OCI-LY7 (cell line): ENCODE results near the gene CALY. TPM values are rescaled to one million over a fixed set of nuclear protein-coding genes. Genes with fewer than 3 reads are reported as not detected.
A peak's percentile ranks its signal among the peaks of the same experiment; 100 is the strongest.
"Not testable (repeated sequence)": the region's sequence is repeated elsewhere in the genome, so short reads cannot be mapped to it uniquely, and the experiment has no call there.

Experiments used
- BruUV-seq: library from RNA; stranded (reverse); fragments of 400-500 nt; replicated peaks from 2 replicates; lab custom pipeline; 2021; lab: Mats Ljungman, UMichigan
- CTCF ChIA-PET: fragments of 300-600 bp; sonication (Branson Sonifier 250); formaldehyde crosslinking; loops from one replicate; lab custom pipeline; 2022; ENCODE audit warnings: antibody characterized with exemption; ENCODE audit not compliant: unreplicated experiment; lab: Charles Lee
- POLR2A ChIA-PET: fragments of 300-600 bp; sonication (Branson Sonifier 250); formaldehyde crosslinking; loops from one replicate; lab custom pipeline; 2022; ENCODE audit warnings: antibody characterized with exemption; lab: Charles Lee
- DNase-seq: peaks from one replicate; pipeline ENCODE4 v3.0.0-alpha.2; 2015; ENCODE audit warnings: low spot score
- H2AFZ ChIP-seq: fragments of 200-600 bp; sonication (generic), shearing (Covaris generic); 2 replicates; pipeline ENCODE4 v1.6.1; 2014; ENCODE audit warnings: mild to moderate bottlenecking, antibody characterized with exemption, low read length, moderate library complexity
- H3K27ac ChIP-seq: fragments of 200-600 bp; sonication (generic); 2 replicates; pipeline ENCODE4 v1.5.1; 2014; ENCODE audit warnings: mixed run types, low read depth, mild to moderate bottlenecking, moderate library complexity, low read length, inconsistent platforms; ENCODE audit not compliant: poor library complexity, severe bottlenecking
- H3K36me3 ChIP-seq: fragments of 200-600 bp; sonication (generic); 2 replicates; pipeline ENCODE4 v1.6.1; 2014; ENCODE audit warnings: mild to moderate bottlenecking, antibody characterized with exemption, low read length, moderate library complexity, mixed read lengths; ENCODE audit not compliant: insufficient read depth
- H3K4me1 ChIP-seq: fragments of 200-600 bp; sonication (generic); 2 replicates; pipeline ENCODE4 v1.5.1; 2014; ENCODE audit warnings: mild to moderate bottlenecking, low read length; ENCODE audit not compliant: insufficient read depth, poor library complexity, severe bottlenecking
- H3K4me2 ChIP-seq: fragments of 200-600 bp; sonication (generic); 2 replicates; pipeline ENCODE4 v1.6.1; 2014; ENCODE audit warnings: mild to moderate bottlenecking, low read length
- H3K4me3 ChIP-seq: fragments of 200-600 bp; sonication (generic); 2 replicates; pipeline ENCODE4 v1.5.1; 2014; ENCODE audit warnings: mild to moderate bottlenecking, low read depth, low read length; ENCODE audit not compliant: poor library complexity, severe bottlenecking
- H3K79me2 ChIP-seq: fragments of 200-600 bp; sonication (generic); 2 replicates; pipeline ENCODE4 v1.6.1; 2016; ENCODE audit warnings: low read depth, mild to moderate bottlenecking, low read length, moderate library complexity, mixed read lengths; ENCODE audit not compliant: insufficient read depth
- H3K9me2 ChIP-seq: fragments of 200-600 bp; sonication (generic); 2 replicates; pipeline ENCODE4 v1.6.1; 2016; ENCODE audit warnings: mild to moderate bottlenecking, low read length, mixed read lengths; ENCODE audit not compliant: insufficient read depth
- H3K9me3 ChIP-seq: fragments of 200-600 bp; sonication (generic); 2 replicates; pipeline ENCODE4 v1.6.1; 2014; ENCODE audit warnings: mild to moderate bottlenecking, mixed run types, low read length, mixed read lengths
- H4K20me1 ChIP-seq: fragments of 200-600 bp; sonication (generic); 2 replicates; pipeline ENCODE4 v1.6.1; 2014; ENCODE audit warnings: mild to moderate bottlenecking, antibody characterized with exemption, low read length, moderate library complexity, mixed read lengths; ENCODE audit not compliant: insufficient read depth
- CTCF ChIP-seq: fragments of 200-600 bp; sonication (generic); conservative IDR thresholded peaks from 2 replicates; pipeline ENCODE4 v1.5.1; 2014; ENCODE audit warnings: mild to moderate bottlenecking, antibody characterized with exemption, low read length, moderate library complexity, mixed read lengths
- EZH2phosphoT487 ChIP-seq: fragments of 200-600 bp; sonication (generic); IDR thresholded peaks from 2 replicates; pipeline ENCODE4 v1.6.1; 2018; ENCODE audit warnings: low read depth, borderline replicate concordance, mild to moderate bottlenecking, mixed run types, antibody characterized with exemption, low read length, moderate library complexity, mixed read lengths
- intact Hi-C: fragments of 100-400 bp; cut with micrococcal nuclease; formaldehyde crosslinking; loops from one replicate; pipeline ENCODE4 v1.10.0; 2022; ENCODE audit not compliant: unreplicated experiment
- total RNA-seq, 2 experiments: library from RNA; depleted of rRNA in 1 of 2; stranded (reverse); fragments of >200 nt in 1 of 2; shearing (Covaris generic) in 1 of 2; gene quantifications; 2 replicates each; pipeline ENCODE4 v1.2.3, GENCODE V29; 2014 to 2022

The CALY gene
- total RNA-seq, 2 experiments from 2014 or later = not detected

GRCh38 chr10:133325440-133326222 is 11.1 kb downstream of the CALY start:
- no TSS peak for BruUV-seq
- Histone ChIP-seq H3K79me2 (no peaks in the 10 kb centered on the region), H3K4me2 (peak overlapping the region; percentile 55; the same call in 1 of the 2 replicates), H3K4me1 (peaks cover 9% of the 10 kb centered on the region), H3K4me3 (no peak overlapping the region), H3K36me3 (no peaks in the 10 kb centered on the region), H2AFZ (no peak overlapping the region), H3K27ac (no peak overlapping the region), H4K20me1 (no peaks in the 10 kb centered on the region), H3K9me3 (no peaks in the 10 kb centered on the region), H3K9me2 (no peaks in the 10 kb centered on the region)
- no peak for TF ChIP-seq EZH2phosphoT487
- ChIA-PET CTCF (no interaction called here), POLR2A (no interaction called here)
- intact Hi-C loops = loop anchor here (2.0 kb wide), 1 partner anchor 17 kb away; the partner anchor contains the start of genes TUBGCP2 and ZNF511
- DNase-seq = no peak

GRCh38 chr10:133324857-133325260 is 11.8 kb downstream of the CALY start:
- no peaks in the 10 kb centered on the region for H3K9me2 ChIP-seq
- CTCF ChIA-PET = interaction anchor here (0.6 kb wide), 2 partner anchors 66 to 114 kb away, joined by 4 read pairs; no protein-coding TSS in a partner anchor
- H2AFZ ChIP-seq = no peak overlapping the region
- no peak overlapping the region for H3K27ac ChIP-seq
- peak overlapping the region; percentile 11 for H3K4me3 ChIP-seq
- H3K79me2 ChIP-seq = no peaks in the 10 kb centered on the region
- peaks cover 9% of the 10 kb centered on the region for H3K4me1 ChIP-seq
- POLR2A ChIA-PET = interaction anchor here (0.7 kb wide), 1 partner anchor 35 kb away, joined by 7 read pairs; no protein-coding TSS in a partner anchor
- BruUV-seq = no TSS peak
- H3K9me3 ChIP-seq = no peaks in the 10 kb centered on the region
- peak overlapping the region; percentile 55 for H3K4me2 ChIP-seq
- TF ChIP-seq EZH2phosphoT487 = no peak
- TF ChIP-seq CTCF = no peak
- intact Hi-C loops = loop anchor here (2.0 kb wide), 1 partner anchor 16 kb away; the partner anchor contains the start of genes TUBGCP2 and ZNF511
- no peak for DNase-seq
- H3K36me3 ChIP-seq = no peaks in the 10 kb centered on the region
- no peaks in the 10 kb centered on the region for H4K20me1 ChIP-seq

- Histone ChIP-seq H2AFZ (no peak overlapping the region), H3K4me2 (peak overlapping the region; percentile 55), H3K4me1 (peaks cover 9% of the 10 kb centered on the region), H3K9me3 (no peaks in the 10 kb centered on the region), H3K9me2 (no peaks in the 10 kb centered on the region), H3K79me2 (no peaks in the 10 kb centered on the region), H3K36me3 (no peaks in the 10 kb centered on the region), H3K27ac (no peak overlapping the region), H3K4me3 (no peak overlapping the region), H4K20me1 (no peaks in the 10 kb centered on the region)
- intact Hi-C loops = loop anchor here (2.0 kb wide), 1 partner anchor 15 kb away; the partner anchor contains the start of genes TUBGCP2 and ZNF511
- peak; percentile 84 for DNase-seq
- ChIA-PET POLR2A (interaction anchor here (0.6 to 0.9 kb wide), 6 partner anchors 15 to 872 kb away, joined by 3 to 9 read pairs (median 4); no protein-coding TSS in a partner anchor), CTCF (interaction anchor here (0.6 to 1.1 kb wide), 4 partner anchors 8 to 115 kb away, joined by 3 to 4 read pairs (median 4); no protein-coding TSS in a partner anchor)
- TF ChIP-seq CTCF (no peak), EZH2phosphoT487 (no peak)
- no TSS peak for BruUV-seq
Measured at GRCh38 chr10:133324198-133324792, 12.4 kb downstream of the CALY start.

GRCh38 chr10:133322064-133322709 is 14.5 kb downstream of the CALY start:
- H2AFZ ChIP-seq, CTCF ChIA-PET, H3K4me1 ChIP-seq, H3K4me2 ChIP-seq, intact Hi-C loops, POLR2A ChIA-PET, H3K4me3 ChIP-seq, H3K9me2 ChIP-seq, H3K79me2 ChIP-seq, H3K36me3 ChIP-seq, DNase-seq, H3K27ac ChIP-seq, H3K9me3 ChIP-seq, H4K20me1 ChIP-seq, BruUV-seq: not testable (repeated sequence)
